Kidney (tissue), 14 donors: ENCODE results near the gene ZCCHC12. TPM values are rescaled to one million over a fixed set of nuclear protein-coding genes. Genes with fewer than 3 reads are reported as not detected.

Experiments
- DNase-seq, 5 donors: peaks; one replicate each; pipeline ENCODE4 v3.0.0-alpha.2; 2013 to 2020
- FAIRE-seq: peaks from 2 replicates; lab custom pipeline; 2012; peaks lifted over from hg19 to GRCh38; lab: Jason Lieb, UNC
- H3K27ac ChIP-seq, 2 donors: one replicate each; pipeline ENCODE4 v1.7.0; 2013; ENCODE audit warnings: low read depth in 2 of 2, low read length in 2 of 2, inconsistent platforms in 1 of 2
- H3K27me3 ChIP-seq: one replicate; pipeline ENCODE4 v1.7.1; 2013; ENCODE audit warnings: low read length, inconsistent platforms; ENCODE audit not compliant: control insufficient read depth, insufficient read depth
- H3K36me3 ChIP-seq, 3 donors: one replicate each; pipeline versions ENCODE4 v1.7.0 to v1.7.1; 2013; ENCODE audit warnings: low read length in 3 of 3, control low read depth in 1 of 3, inconsistent platforms in 1 of 3; ENCODE audit not compliant: insufficient read depth in 3 of 3, control insufficient read depth in 2 of 3
- H3K4me1 ChIP-seq, 3 donors: one replicate each; pipeline versions ENCODE4 v1.7.0 to v1.7.1; 2013; ENCODE audit warnings: low read length in 3 of 3, inconsistent platforms in 1 of 3, low read depth in 1 of 3; ENCODE audit not compliant: control insufficient read depth in 2 of 3, insufficient read depth in 2 of 3
- H3K4me3 ChIP-seq, 3 donors: one replicate each; pipeline versions ENCODE4 v1.7.0 to v1.8.1; 2013; ENCODE audit warnings: low read length in 3 of 3, control low read depth in 1 of 3, inconsistent platforms in 1 of 3
- H3K9ac ChIP-seq, 3 donors: one replicate each; pipeline versions ENCODE4 v1.7.0 to v1.7.1; 2013; ENCODE audit warnings: low read length in 3 of 3, control low read depth in 1 of 3, inconsistent platforms in 1 of 3
- H3K9me3 ChIP-seq, 3 donors: one replicate each; pipeline versions ENCODE4 v1.7.0 to v1.7.1; 2013; ENCODE audit warnings: low read length in 3 of 3, control low read depth in 1 of 3, inconsistent platforms in 1 of 3; ENCODE audit not compliant: control insufficient read depth in 2 of 3, insufficient read depth in 1 of 3
- intact Hi-C: fragments of 100-400 bp; cut with DNase I; formaldehyde crosslinking; loops from one replicate; pipeline ENCODE4 v1.11.1; 2022
- polyA plus RNA-seq: library from polyadenylated mRNA; stranded (reverse); fragments of 350-450 nt; fragmentation: Illumina TruSeq; extraction: RNeasy Lipid Tissue Mini Kit (QIAGEN cat#74804); gene quantifications from one replicate; pipeline ENCODE4 v1.2.3, GENCODE V29; 2014; ENCODE audit warnings: low read depth, low replicate concordance; ENCODE audit not compliant: insufficient read depth
- total RNA-seq: library from RNA; stranded (reverse); fragmentation: NEBNext Ultra II Directional; extraction: Animal tissue kit (Norgen Biotek cat#: 25700); gene quantifications from one replicate; pipeline ENCODE4 v1.2.1, GENCODE V29; 2021
- TF ChIP-seq, protein P1 (sequence below): IDR thresholded peaks from 3 replicates; pipeline ENCODE4 v1.5.1; 2012; ENCODE audit warnings: mild to moderate bottlenecking, moderate library complexity, borderline replicate concordance; ENCODE audit not compliant: insufficient read depth; ENCODE audit errors: extremely low read depth
- donor health status: control.
- donor health status: control.
- donor health status: control.
- donor health status: control.
- donor health status: control.
- donor health status: DM: yes; HTN: yes; CAD: no.
- donor health status: Normal renal cell carcinoma (clear cell type).

Gene ZCCHC12
- total and polyA plus RNA-seq, 2 donors from 2014 or later = not detected

GRCh38 chrX:118862091-118862490 lies 38.5 kb downstream of the ZCCHC12 start:
- intact Hi-C loops = no loop called here

GRCh38 chrX:118862979-118863378 lies 39.4 kb downstream of the ZCCHC12 start:
- no peak overlapping the region for H3K9ac ChIP-seq
- no peak for FAIRE-seq
- no peak overlapping the region for H3K4me3 ChIP-seq

More at GRCh38 chrX:118862091-118862490, 38.5 kb downstream of the ZCCHC12 start:
- TF ChIP-seq, protein P1, sequence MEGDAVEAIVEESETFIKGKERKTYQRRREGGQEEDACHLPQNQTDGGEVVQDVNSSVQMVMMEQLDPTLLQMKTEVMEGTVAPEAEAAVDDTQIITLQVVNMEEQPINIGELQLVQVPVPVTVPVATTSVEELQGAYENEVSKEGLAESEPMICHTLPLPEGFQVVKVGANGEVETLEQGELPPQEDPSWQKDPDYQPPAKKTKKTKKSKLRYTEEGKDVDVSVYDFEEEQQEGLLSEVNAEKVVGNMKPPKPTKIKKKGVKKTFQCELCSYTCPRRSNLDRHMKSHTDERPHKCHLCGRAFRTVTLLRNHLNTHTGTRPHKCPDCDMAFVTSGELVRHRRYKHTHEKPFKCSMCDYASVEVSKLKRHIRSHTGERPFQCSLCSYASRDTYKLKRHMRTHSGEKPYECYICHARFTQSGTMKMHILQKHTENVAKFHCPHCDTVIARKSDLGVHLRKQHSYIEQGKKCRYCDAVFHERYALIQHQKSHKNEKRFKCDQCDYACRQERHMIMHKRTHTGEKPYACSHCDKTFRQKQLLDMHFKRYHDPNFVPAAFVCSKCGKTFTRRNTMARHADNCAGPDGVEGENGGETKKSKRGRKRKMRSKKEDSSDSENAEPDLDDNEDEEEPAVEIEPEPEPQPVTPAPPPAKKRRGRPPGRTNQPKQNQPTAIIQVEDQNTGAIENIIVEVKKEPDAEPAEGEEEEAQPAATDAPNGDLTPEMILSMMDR = no peak
- no peaks in the 10 kb centered on the region for H3K9me3 ChIP-seq
- no peaks in the 10 kb centered on the region for H3K27me3 ChIP-seq
- no peak overlapping the region for H3K27ac ChIP-seq
- DNase-seq = no peak
- no peaks in the 10 kb centered on the region for H3K4me1 ChIP-seq
- H3K36me3 ChIP-seq = no peaks in the 10 kb centered on the region
- no peak overlapping the region for H3K9ac ChIP-seq
- H3K4me3 ChIP-seq = no peak overlapping the region
- FAIRE-seq = no peak

GRCh38 chrX:118864063-118864635 lies 40.5 kb downstream of the ZCCHC12 start:
- no peak overlapping the region for H3K9ac ChIP-seq
- DNase-seq = no peak
- H3K4me3 ChIP-seq = no peak overlapping the region
- intact Hi-C loops = no loop called here
- H3K27ac ChIP-seq = no peak overlapping the region
- TF ChIP-seq, protein P1 = no peak
- no peaks in the 10 kb centered on the region for H3K36me3 ChIP-seq
- FAIRE-seq = no peak
- H3K27me3 ChIP-seq = no peaks in the 10 kb centered on the region
- no peaks in the 10 kb centered on the region for H3K4me1 ChIP-seq
- no peaks in the 10 kb centered on the region for H3K9me3 ChIP-seq

More at GRCh38 chrX:118862979-118863378, 39.4 kb downstream of the ZCCHC12 start:
- Histone ChIP-seq H3K27ac (no peak overlapping the region), H3K4me1 (no peaks in the 10 kb centered on the region), H3K36me3 (no peaks in the 10 kb centered on the region), H3K27me3 (no peaks in the 10 kb centered on the region), H3K9me3 (no peaks in the 10 kb centered on the region)
- intact Hi-C loops = no loop called here
- DNase-seq = no peak
- TF ChIP-seq, protein P1 = no peak

DNA sequence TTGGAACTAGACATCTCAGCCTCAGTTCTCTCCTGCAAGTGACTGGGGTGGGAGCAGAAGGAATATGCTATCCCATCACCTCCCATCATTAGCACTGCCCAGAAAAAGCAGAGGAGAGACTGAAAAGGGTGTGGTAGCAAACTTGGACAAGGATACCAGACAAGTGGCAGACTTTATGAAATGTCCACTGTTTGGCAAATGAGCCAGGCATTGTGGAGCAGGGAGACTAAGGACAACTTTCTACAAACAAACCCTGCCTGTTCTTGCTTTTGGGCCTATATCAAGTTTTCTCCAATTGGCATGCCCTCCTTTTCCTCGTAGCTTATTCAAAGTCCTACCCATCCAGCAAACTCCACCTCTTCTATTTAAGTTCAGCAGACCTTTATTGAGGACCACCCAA lies 41.6 kb downstream of the ZCCHC12 start:
- intact Hi-C loops = no loop called here
- no peaks in the 10 kb centered on the region for H3K4me1 ChIP-seq
- H3K27me3 ChIP-seq = no peaks in the 10 kb centered on the region
- TF ChIP-seq, protein P1 = no peak
- no peaks in the 10 kb centered on the region for H3K36me3 ChIP-seq
- no peak for FAIRE-seq
- no peak overlapping the region for H3K9ac ChIP-seq
- no peak overlapping the region for H3K4me3 ChIP-seq
- no peak for DNase-seq
- no peaks in the 10 kb centered on the region for H3K9me3 ChIP-seq
- H3K27ac ChIP-seq = no peak overlapping the region
